SK-N-SH (cell line): Measurements from ENCODE around the gene XKR7.

Experiments used
- NFIC ChIP-seq: IDR thresholded peaks from 2 replicates; pipeline ENCODE4 v1.4.0; 2012; ENCODE audit warnings: borderline replicate concordance
- RCOR1 ChIP-seq: fragments of 150-350 bp; IDR thresholded peaks from 2 replicates; pipeline ENCODE4 v1.6.1; 2017; ENCODE audit warnings: antibody characterized with exemption, low read length
- YY1 ChIP-seq: IDR thresholded peaks from 2 replicates; pipeline ENCODE4 v1.4.0; 2012; ENCODE audit warnings: low read depth, mild to moderate bottlenecking
- TF ChIP-seq, protein P1 (sequence below): fragments of 200-600 bp; sonication (generic); IDR thresholded peaks from 2 replicates; pipeline ENCODE4 v1.6.1; 2017; ENCODE audit warnings: antibody characterized with exemption, mild to moderate bottlenecking, moderate library complexity

GRCh38 chr20:31979713-31980426, 11.9 kb downstream of the XKR7 start:
- TF ChIP-seq RCOR1 (no peak), NFIC (no peak), YY1 (no peak)
- TF ChIP-seq, protein P1, sequence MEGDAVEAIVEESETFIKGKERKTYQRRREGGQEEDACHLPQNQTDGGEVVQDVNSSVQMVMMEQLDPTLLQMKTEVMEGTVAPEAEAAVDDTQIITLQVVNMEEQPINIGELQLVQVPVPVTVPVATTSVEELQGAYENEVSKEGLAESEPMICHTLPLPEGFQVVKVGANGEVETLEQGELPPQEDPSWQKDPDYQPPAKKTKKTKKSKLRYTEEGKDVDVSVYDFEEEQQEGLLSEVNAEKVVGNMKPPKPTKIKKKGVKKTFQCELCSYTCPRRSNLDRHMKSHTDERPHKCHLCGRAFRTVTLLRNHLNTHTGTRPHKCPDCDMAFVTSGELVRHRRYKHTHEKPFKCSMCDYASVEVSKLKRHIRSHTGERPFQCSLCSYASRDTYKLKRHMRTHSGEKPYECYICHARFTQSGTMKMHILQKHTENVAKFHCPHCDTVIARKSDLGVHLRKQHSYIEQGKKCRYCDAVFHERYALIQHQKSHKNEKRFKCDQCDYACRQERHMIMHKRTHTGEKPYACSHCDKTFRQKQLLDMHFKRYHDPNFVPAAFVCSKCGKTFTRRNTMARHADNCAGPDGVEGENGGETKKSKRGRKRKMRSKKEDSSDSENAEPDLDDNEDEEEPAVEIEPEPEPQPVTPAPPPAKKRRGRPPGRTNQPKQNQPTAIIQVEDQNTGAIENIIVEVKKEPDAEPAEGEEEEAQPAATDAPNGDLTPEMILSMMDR = no peak
